ENCODE results near the gene TMED4.

GRCh38 chr7:44564606-44565005 is 17.4 kb downstream of the TMED4 start:
- TF ChIP-seq CTCF (IDR thresholded peaks at IDR 0.05) (no peak), POLR2A (IDR thresholded peaks at IDR 0.05) (no peak)

All from esophagus squamous epithelium (tissue), 4 donors.